ENCODE results near the gene ADCK2. TPM values are rescaled to one million over a fixed set of nuclear protein-coding genes. Genes with fewer than 3 reads are reported as not detected.

The ADCK2 gene
- total and polyA plus RNA-seq, 10 of the 15 experiments (the other 5 are each of a cell fraction or from before 2014, with no cell fraction given): 0.52 to 19.4 (median 13.1) TPM

- H3K27ac ChIP-seq (ENCODE audit: control insufficient read depth, insufficient read depth): peak overlapping the region; percentile 65
- CTCF ChIA-PET: interaction anchor here (1.0 to 5.6 kb wide), 11 partner anchors 12 to 559 kb away, joined by 3 to 88 read pairs (median 4); partner anchors contain the start of gene MRPS33
- no peaks in the 10 kb centered on the region for H3K9me3 ChIP-seq (replicated peaks; ENCODE audit: control insufficient read depth, insufficient read depth, low read length)
- no peaks in the 10 kb centered on the region for H3K36me3 ChIP-seq (ENCODE audit: control insufficient read depth in 2 of 2, insufficient read depth in 2 of 2, low read length in 1 of 2)
- intact Hi-C loops (cut with micrococcal nuclease; ENCODE audit: unreplicated experiment) (no loop called here), in situ Hi-C loops (cut with MboI) (loop anchor here (10.0 kb wide), 1 partner anchor 342 kb away; the partner anchor contains the start of gene MRPS33)
- FAIRE-seq: no peak
- POLR2A ChIA-PET: interaction anchor here (0.7 to 1.4 kb wide), 4 partner anchors 13 to 338 kb away, joined by 3 to 4 read pairs (median 3); no protein-coding TSS in a partner anchor
- peak overlapping the region; percentile 98 for H3K4me2 ChIP-seq (ENCODE audit: control insufficient read depth, insufficient read depth)
- H3K4me3 ChIP-seq: peak overlapping the region; percentile 82
- ATAC-seq: peak; percentile 62
- H3K27me3 ChIP-seq (replicated peaks in 1 of 2; ENCODE audit: control insufficient read depth in 2 of 2, insufficient read depth in 2 of 2, low read length in 1 of 2): no peaks in the 10 kb centered on the region
- H3K9ac ChIP-seq (ENCODE audit: control insufficient read depth, insufficient read depth, low read length): peak overlapping the region; percentile 76
- BruUV-seq (replicated peaks): no TSS peak
- H2AFZ ChIP-seq (ENCODE audit: control insufficient read depth, low read depth, low read length): peak overlapping the region; percentile 86
- H4K20me1 ChIP-seq (ENCODE audit: control insufficient read depth, insufficient read depth): no peaks in the 10 kb centered on the region
- SMC1A ChIA-PET (ENCODE audit: uncharacterized antibody, unreplicated experiment): interaction anchor here (1.2 to 4.8 kb wide), 4 partner anchors 16 to 340 kb away, joined by 3 to 57 read pairs (median 21); partner anchors contain the start of gene MRPS33
- H3K4me1 ChIP-seq (ENCODE audit: control insufficient read depth, insufficient read depth, low read length): peaks cover 39% of the 10 kb centered on the region
- H3K79me2 ChIP-seq (ENCODE audit: control insufficient read depth, insufficient read depth, low read length): no peaks in the 10 kb centered on the region; the same call in 1 of the 2 replicates
- RAD21 ChIA-PET (ENCODE audit: unreplicated experiment): interaction anchor here (1.0 to 2.7 kb wide), 3 partner anchors 16 to 155 kb away, joined by 3 to 12 read pairs (median 4); partner anchors contain the start of gene NDUFB2
- under 1% methylated on average over 61 of the region's 72 CpGs for WGBS (ENCODE audit: insufficient coverage, insufficient replicate concordance, low lambda C conversion rate, missing lambda C conversion rate)
- no peak for DNase-seq (ENCODE audit: low read depth, low spot score)
- TF ChIP-seq NR2F1 (conservative IDR thresholded peaks at IDR 0.05) (peak; percentile 74), DPF2 (IDR thresholded peaks at IDR 0.05) (peak; percentile 67; the same call in 1 of the 2 replicates), NR2C1 (IDR thresholded peaks at IDR 0.05) (peak; percentile 26; the same call in 1 of the 2 replicates), ZBTB11 (CRISPR knock-in tag; IDR thresholded peaks at IDR 0.05) (0 out of 2 replicates have a peak, but pooled peaks have one; percentile 4), BHLHE40 (IDR thresholded peaks at IDR 0.05; ENCODE audit: borderline replicate concordance in 1 of 2, low read depth in 2 of 2, low read length in 1 of 2) (peak in 1 of 2 experiments; percentile 50; a peak in 2 of 4 replicates), POLR2A (IDR thresholded peaks at IDR 0.05; ENCODE audit: low read depth, low read length) (peak; percentile 31; the same call in 1 of the 2 replicates), GATAD2B (conservative IDR thresholded peaks at IDR 0.05; ENCODE audit: low read depth) (peak; percentile 79), RBBP5 (conservative IDR thresholded peaks at IDR 0.05) (no peak), LARP7 (IDR thresholded peaks at IDR 0.05) (peak; percentile 85), PAX5 (IDR thresholded peaks at IDR 0.05; ENCODE audit: borderline replicate concordance, low read depth, low read length) (no peak), NFXL1 (IDR thresholded peaks at IDR 0.05; ENCODE audit: borderline replicate concordance) (no peak), TCF3 (IDR thresholded peaks at IDR 0.05; ENCODE audit: borderline replicate concordance, insufficient read depth, low read depth, low read length) (no peak), SRF (IDR thresholded peaks at IDR 0.05; ENCODE audit: low read depth in 2 of 2, low read length in 2 of 2) (no peak)
- TF ChIP-seq, protein P1, sequence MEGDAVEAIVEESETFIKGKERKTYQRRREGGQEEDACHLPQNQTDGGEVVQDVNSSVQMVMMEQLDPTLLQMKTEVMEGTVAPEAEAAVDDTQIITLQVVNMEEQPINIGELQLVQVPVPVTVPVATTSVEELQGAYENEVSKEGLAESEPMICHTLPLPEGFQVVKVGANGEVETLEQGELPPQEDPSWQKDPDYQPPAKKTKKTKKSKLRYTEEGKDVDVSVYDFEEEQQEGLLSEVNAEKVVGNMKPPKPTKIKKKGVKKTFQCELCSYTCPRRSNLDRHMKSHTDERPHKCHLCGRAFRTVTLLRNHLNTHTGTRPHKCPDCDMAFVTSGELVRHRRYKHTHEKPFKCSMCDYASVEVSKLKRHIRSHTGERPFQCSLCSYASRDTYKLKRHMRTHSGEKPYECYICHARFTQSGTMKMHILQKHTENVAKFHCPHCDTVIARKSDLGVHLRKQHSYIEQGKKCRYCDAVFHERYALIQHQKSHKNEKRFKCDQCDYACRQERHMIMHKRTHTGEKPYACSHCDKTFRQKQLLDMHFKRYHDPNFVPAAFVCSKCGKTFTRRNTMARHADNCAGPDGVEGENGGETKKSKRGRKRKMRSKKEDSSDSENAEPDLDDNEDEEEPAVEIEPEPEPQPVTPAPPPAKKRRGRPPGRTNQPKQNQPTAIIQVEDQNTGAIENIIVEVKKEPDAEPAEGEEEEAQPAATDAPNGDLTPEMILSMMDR (IDR thresholded peaks at IDR 0.05 in 2 of 3, conservative IDR thresholded peaks at IDR 0.05 in 1 of 3; ENCODE audit: control insufficient read depth in 2 of 3, extremely low read depth in 1 of 3, insufficient read depth in 1 of 3, low read depth in 3 of 3, low read length in 3 of 3): 0 out of 6 replicates have a peak, but pooled peaks of 1 of the 3 experiments have one; percentile 2
- TF ChIP-seq, protein P2, sequence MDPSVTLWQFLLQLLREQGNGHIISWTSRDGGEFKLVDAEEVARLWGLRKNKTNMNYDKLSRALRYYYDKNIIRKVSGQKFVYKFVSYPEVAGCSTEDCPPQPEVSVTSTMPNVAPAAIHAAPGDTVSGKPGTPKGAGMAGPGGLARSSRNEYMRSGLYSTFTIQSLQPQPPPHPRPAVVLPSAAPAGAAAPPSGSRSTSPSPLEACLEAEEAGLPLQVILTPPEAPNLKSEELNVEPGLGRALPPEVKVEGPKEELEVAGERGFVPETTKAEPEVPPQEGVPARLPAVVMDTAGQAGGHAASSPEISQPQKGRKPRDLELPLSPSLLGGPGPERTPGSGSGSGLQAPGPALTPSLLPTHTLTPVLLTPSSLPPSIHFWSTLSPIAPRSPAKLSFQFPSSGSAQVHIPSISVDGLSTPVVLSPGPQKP (IDR thresholded peaks at IDR 0.05; ENCODE audit: low read depth, low read length): no peak
Measured at GRCh38 chr7:140673063-140673773, 473 bp downstream of the ADCK2 start.

All from GM12878 (cell line).